ENCODE results near the gene MICAL2. TPM values are rescaled to one million over a fixed set of nuclear protein-coding genes. Genes with fewer than 3 reads are reported as not detected.
A peak's percentile ranks its signal among the peaks of the same experiment; 100 is the strongest.

Gene MICAL2
- total RNA-seq, 4 donors from 2014 or later: 24.7 to 53.7 (median 37.0) TPM

- no peak overlapping the region for H3K4me3 ChIP-seq
- ATAC-seq: no peak
- intact Hi-C loops (cut with DNase I; ENCODE audit: low total_unique reads) (loop anchor here (10.0 kb wide), 1 partner anchor 830 kb away; no protein-coding TSS in a partner anchor), in situ Hi-C loops (cut with MboI; ENCODE audit: low sequenced_read_pairs in 4 of 4) (loop anchor here in 1 of 4 donors (25.0 kb wide), 1 partner anchor 623 kb away; no protein-coding TSS in a partner anchor)
- H3K4me1 ChIP-seq: peaks cover 27 to 29% of the 10 kb centered on the region in 2 donors
- no peaks in the 10 kb centered on the region for H3K9me3 ChIP-seq
- TF ChIP-seq POLR2A (IDR thresholded peaks at IDR 0.05) (no peak), CTCF (IDR thresholded peaks at IDR 0.05 in 4 of 5, conservative IDR thresholded peaks at IDR 0.05 in 1 of 5) (no peak)
- no peaks in the 10 kb centered on the region for H3K27me3 ChIP-seq
- DNase-seq: no peak
- H3K36me3 ChIP-seq: no peaks in the 10 kb centered on the region
- no peak overlapping the region for H3K27ac ChIP-seq
Measured at GRCh38 chr11:12064136-12064953, 46.0 kb upstream of the MICAL2 start.

- intact Hi-C loops (cut with DNase I; ENCODE audit: low total_unique reads): loop anchor here (5.0 to 10.0 kb wide), 2 partner anchors 47 to 830 kb away; partner anchors contain the start of gene MICAL2
- H3K36me3 ChIP-seq: no peaks in the 10 kb centered on the region
Measured at GRCh38 chr11:12064954-12065280, 45.5 kb upstream of the MICAL2 start.

GRCh38 chr11:12066056-12066798 is 44.2 kb upstream of the MICAL2 start:
- peak overlapping the region; percentile 84 to 89 (median 86) for H3K27ac ChIP-seq
- ATAC-seq (peak; percentile 77 to 79), DNase-seq (peak; percentile 77 to 89)
- no peaks in the 10 kb centered on the region for H3K27me3 ChIP-seq
- H3K4me3 ChIP-seq: no peak overlapping the region
- in situ Hi-C loops (cut with MboI; ENCODE audit: low sequenced_read_pairs in 4 of 4) (loop anchor here in 1 of 4 donors (25.0 kb wide), 1 partner anchor 621 kb away; no protein-coding TSS in a partner anchor), intact Hi-C loops (cut with DNase I; ENCODE audit: low total_unique reads) (loop anchor here (5.0 to 10.0 kb wide), 2 partner anchors 46 to 829 kb away; partner anchors contain the start of gene MICAL2)
- no peaks in the 10 kb centered on the region for H3K36me3 ChIP-seq
- no peaks in the 10 kb centered on the region for H3K9me3 ChIP-seq
- peaks cover 42 to 43% of the 10 kb centered on the region in 2 donors for H3K4me1 ChIP-seq
- TF ChIP-seq POLR2A (IDR thresholded peaks at IDR 0.05) (peak in 1 of 2 donors; percentile 47), CTCF (IDR thresholded peaks at IDR 0.05 in 4 of 5, conservative IDR thresholded peaks at IDR 0.05 in 1 of 5) (no peak)

More at GRCh38 chr11:12064954-12065280, 45.5 kb upstream of the MICAL2 start:
- H3K4me3 ChIP-seq: no peak overlapping the region
- no peaks in the 10 kb centered on the region for H3K9me3 ChIP-seq
- TF ChIP-seq CTCF (IDR thresholded peaks at IDR 0.05 in 4 of 5, conservative IDR thresholded peaks at IDR 0.05 in 1 of 5) (no peak), POLR2A (IDR thresholded peaks at IDR 0.05) (no peak)
- no peak overlapping the region for H3K27ac ChIP-seq
- no peak for ATAC-seq
- in situ Hi-C loops (cut with MboI; ENCODE audit: low sequenced_read_pairs in 4 of 4): loop anchor here in 1 of 4 donors (25.0 kb wide), 1 partner anchor 622 kb away; no protein-coding TSS in a partner anchor
- peaks cover 32% of the 10 kb centered on the region in 2 donors for H3K4me1 ChIP-seq
- DNase-seq: no peak
- no peaks in the 10 kb centered on the region for H3K27me3 ChIP-seq

- H3K27me3 ChIP-seq: no peaks in the 10 kb centered on the region
- DNase-seq (peak; percentile 80 to 90), ATAC-seq (peak; percentile 74 to 79)
- H3K36me3 ChIP-seq: no peaks in the 10 kb centered on the region
- H3K27ac ChIP-seq: peak overlapping the region; percentile 84 to 89 (median 86)
- in situ Hi-C loops (cut with MboI; ENCODE audit: low sequenced_read_pairs in 4 of 4) (loop anchor here in 1 of 4 donors (25.0 kb wide), 1 partner anchor 620 kb away; no protein-coding TSS in a partner anchor), intact Hi-C loops (cut with DNase I; ENCODE audit: low total_unique reads) (loop anchor here (5.0 to 10.0 kb wide), 2 partner anchors 45 to 828 kb away; partner anchors contain the start of gene MICAL2)
- H3K4me3 ChIP-seq: no peak overlapping the region
- TF ChIP-seq CTCF (IDR thresholded peaks at IDR 0.05 in 4 of 5, conservative IDR thresholded peaks at IDR 0.05 in 1 of 5): no peak
- TF ChIP-seq POLR2A (IDR thresholded peaks at IDR 0.05): peak; percentile 55 to 73
- peaks cover 44 to 45% of the 10 kb centered on the region in 2 donors for H3K4me1 ChIP-seq
- H3K9me3 ChIP-seq: no peaks in the 10 kb centered on the region
Measured at GRCh38 chr11:12066799-12067508, 43.4 kb upstream of the MICAL2 start.

Measured in gastrocnemius medialis (tissue), 4 donors.